Transverse colon (tissue), 3 donors: ENCODE results near the gene LRRC4C.

Source experiments
- CTCF ChIP-seq, 5 experiments: fragments of 200-600 bp in 3 of 5; fragments of 450-650 bp in 2 of 5; sonication (generic) in 3 of 5; IDR thresholded peaks; 1 replicate in 2 of 5; 2 replicates in 3 of 5; pipeline ENCODE4 v1.5.1; 2016 to 2017; ENCODE audit warnings: antibody characterized with exemption in 5 of 5, inconsistent platforms in 3 of 5, mild to moderate bottlenecking in 2 of 5, moderate library complexity in 1 of 5
- POLR2A ChIP-seq: fragments of 450-650 bp; IDR thresholded peaks from one replicate; pipeline ENCODE4 v1.6.1; 2016; ENCODE audit warnings: antibody characterized with exemption, mild to moderate bottlenecking, moderate library complexity

- TF ChIP-seq CTCF (IDR thresholded peaks at IDR 0.05) (no peak), POLR2A (no peak)
Measured at GRCh38 chr11:40716344-40717130, 742.9 kb downstream of the LRRC4C start.
